ENCODE measurements around the gene PRDM7. TPM values are rescaled to one million over a fixed set of nuclear protein-coding genes. Genes with fewer than 3 reads are reported as not detected.

PRDM7 gene
- total and polyA plus RNA-seq, 5 donors = not detected

DNA sequence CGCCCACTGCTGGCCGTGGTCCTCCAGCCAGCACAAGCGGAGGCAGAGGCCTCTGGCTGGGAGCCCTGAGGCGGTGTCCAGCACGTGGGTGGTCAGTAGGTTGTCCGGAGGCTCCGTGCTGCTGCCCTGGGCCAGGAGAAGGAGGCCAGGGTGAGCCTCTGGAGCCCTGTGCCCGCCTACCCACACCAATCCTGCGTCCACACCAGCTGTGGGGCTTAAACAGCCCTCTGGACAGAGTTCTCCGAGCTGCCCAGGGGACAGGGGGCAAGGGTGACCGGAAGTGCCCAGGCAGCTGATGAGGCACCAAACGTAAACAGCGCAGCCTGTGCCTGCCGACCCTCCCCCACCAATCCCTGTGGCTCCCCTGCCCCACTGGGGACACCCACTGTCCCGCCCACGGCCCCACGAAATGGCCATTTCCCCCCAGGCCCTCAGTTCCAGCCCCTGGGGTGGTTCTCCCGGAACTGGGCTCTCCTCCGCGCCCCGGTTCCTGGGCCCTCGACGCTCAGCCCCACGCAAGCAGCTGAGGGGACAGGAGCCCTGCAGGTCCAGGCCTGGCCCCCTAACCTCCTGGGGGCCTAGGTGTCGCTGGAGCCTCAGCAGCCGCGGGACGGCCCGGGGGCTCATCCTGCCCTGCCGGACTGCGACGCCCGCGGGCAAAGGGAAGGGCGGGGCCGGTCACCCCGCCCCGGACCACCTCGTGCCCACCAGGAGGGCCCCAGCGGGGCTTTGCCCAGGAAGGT is 30.0 kb downstream of the PRDM7 start:
- Histone ChIP-seq H3K9me3 (ENCODE audit: control insufficient read depth, low read length) (no peaks in the 10 kb centered on the region), H3K27me3 (ENCODE audit: control insufficient read depth, insufficient read depth) (no peaks in the 10 kb centered on the region), H3K4me3 (ENCODE audit: low read length) (peak overlapping the region; percentile 3), H3K27ac (ENCODE audit: low read length) (no peak overlapping the region), H3K4me1 (ENCODE audit: control insufficient read depth, insufficient read depth, low read length) (no peaks in the 10 kb centered on the region)
- DNase-seq (peak; percentile 78 to 90 (median 89)), ATAC-seq (peak; percentile 75 to 77)
- intact Hi-C loops (cut with DNase I) = no loop called here
- WGBS = 4% methylated on average over 40 of the region's 40 CpGs

DNA sequence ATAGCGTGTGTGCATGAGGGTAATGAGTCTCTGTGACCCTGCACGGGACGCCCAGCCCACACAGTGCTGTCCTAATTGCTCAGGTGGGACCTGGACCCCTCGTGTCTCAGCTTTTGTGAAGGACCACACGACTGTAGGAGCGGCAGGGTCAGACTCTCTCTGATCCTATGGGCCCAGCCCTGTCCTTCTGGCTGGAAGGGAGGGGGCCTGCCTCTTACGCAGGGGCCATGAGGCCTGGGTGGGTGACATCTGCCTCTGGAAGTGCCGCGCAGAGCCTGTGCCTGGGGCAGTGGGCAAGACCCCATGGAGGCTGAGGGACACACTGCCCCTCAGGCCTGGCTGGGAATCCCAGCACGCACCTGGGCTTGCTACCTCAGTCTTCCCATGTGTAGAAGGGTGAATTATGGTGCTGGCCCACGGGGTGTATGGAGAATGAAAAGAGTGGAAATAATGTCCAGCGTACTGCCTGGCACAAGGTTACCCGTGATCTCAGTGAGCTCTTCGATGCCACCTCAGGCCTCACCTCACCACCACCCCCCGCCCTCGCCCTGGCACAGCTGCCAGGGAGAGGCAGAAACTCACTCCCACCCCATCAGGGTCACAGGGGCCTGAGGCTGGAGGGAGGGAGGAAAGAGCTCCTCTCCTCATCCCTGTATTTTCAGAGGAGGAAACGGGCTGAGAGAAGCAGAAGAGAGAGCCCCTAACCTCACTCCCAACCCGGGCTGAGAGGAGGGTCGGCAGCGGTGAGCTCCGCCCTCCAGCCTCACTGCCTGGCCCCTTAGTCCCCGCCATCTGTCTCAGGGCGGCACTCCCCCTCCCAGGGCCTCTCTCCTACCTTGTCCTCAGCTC is 30.8 kb downstream of the PRDM7 start:
- 49% methylated on average over 23 of the region's 23 CpGs for whole genome bisulfite sequencing
- intact Hi-C loops (cut with DNase I) = no loop called here
- H3K9me3 ChIP-seq (ENCODE audit: control insufficient read depth, low read length) = no peaks in the 10 kb centered on the region
- ATAC-seq (peak in 1 of 2 donors; percentile 11), DNase-seq (no peak)
- H3K4me1 ChIP-seq (ENCODE audit: control insufficient read depth, insufficient read depth, low read length) = no peaks in the 10 kb centered on the region
- H3K27ac ChIP-seq (ENCODE audit: low read length) = no peak overlapping the region
- peak overlapping the region; percentile 3 for H3K4me3 ChIP-seq (ENCODE audit: low read length)
- H3K27me3 ChIP-seq (ENCODE audit: control insufficient read depth, insufficient read depth) = no peaks in the 10 kb centered on the region

DNA sequence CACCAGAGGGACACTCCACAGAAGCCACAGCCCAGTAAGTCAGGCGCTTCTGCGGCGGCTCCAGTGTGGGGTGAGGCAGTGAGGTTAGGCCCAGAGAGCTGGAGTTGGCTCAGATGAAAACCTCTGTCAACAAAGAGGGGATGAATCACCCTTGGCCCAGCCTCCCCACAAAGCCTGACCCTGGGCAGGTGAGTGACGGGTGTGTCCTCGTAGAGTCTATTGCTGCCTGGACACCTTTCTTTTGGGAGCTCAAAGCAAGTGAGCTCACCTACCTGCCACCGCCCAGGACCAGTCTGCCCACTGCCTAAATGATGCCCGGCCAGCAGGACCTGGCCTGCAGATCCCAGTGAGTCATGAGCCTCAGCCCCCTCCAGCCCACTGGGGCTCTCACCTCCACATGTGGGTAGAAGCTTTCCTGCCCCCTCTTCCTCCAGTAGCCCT is 33.0 kb downstream of the PRDM7 start:
- DNase-seq (no peak), ATAC-seq (no peak)
- Histone ChIP-seq H3K4me1 (ENCODE audit: control insufficient read depth, insufficient read depth, low read length) (no peaks in the 10 kb centered on the region), H3K9me3 (ENCODE audit: control insufficient read depth, low read length) (no peaks in the 10 kb centered on the region), H3K4me3 (ENCODE audit: low read length) (no peak overlapping the region), H3K27ac (ENCODE audit: low read length) (no peak overlapping the region), H3K27me3 (ENCODE audit: control insufficient read depth, insufficient read depth) (no peaks in the 10 kb centered on the region)
- intact Hi-C loops (cut with DNase I) = no loop called here
- WGBS = 95% methylated on average over 7 of the region's 7 CpGs

DNA sequence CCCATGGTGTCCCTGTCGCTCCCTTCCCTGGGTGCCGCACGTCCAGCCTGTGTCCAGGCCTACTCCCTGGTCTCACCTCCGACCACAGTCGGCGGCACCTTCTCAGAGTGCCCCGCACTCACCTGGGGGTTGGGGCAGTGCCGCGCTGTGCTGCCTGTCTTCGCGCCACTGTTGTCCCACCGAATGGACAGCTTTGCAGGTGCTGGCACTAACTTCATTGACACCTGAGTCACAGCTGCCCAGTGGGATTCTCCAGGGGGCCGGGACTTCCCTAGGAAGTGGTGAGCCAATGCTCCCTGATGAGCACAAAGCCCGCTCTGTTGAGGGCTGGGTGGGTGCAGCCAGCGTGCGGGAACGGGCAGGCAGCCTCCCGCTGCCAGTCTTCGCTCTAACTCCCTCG is 33.6 kb downstream of the PRDM7 start:
- Histone ChIP-seq H3K4me3 (ENCODE audit: low read length) (no peak overlapping the region), H3K9me3 (ENCODE audit: control insufficient read depth, low read length) (no peaks in the 10 kb centered on the region), H3K27me3 (ENCODE audit: control insufficient read depth, insufficient read depth) (no peaks in the 10 kb centered on the region), H3K4me1 (ENCODE audit: control insufficient read depth, insufficient read depth, low read length) (no peaks in the 10 kb centered on the region), H3K27ac (ENCODE audit: low read length) (no peak overlapping the region)
- DNase-seq = no peak
- ATAC-seq = no peak
- WGBS = 89% methylated on average over 20 of the region's 20 CpGs
- intact Hi-C loops (cut with DNase I) = no loop called here

DNA sequence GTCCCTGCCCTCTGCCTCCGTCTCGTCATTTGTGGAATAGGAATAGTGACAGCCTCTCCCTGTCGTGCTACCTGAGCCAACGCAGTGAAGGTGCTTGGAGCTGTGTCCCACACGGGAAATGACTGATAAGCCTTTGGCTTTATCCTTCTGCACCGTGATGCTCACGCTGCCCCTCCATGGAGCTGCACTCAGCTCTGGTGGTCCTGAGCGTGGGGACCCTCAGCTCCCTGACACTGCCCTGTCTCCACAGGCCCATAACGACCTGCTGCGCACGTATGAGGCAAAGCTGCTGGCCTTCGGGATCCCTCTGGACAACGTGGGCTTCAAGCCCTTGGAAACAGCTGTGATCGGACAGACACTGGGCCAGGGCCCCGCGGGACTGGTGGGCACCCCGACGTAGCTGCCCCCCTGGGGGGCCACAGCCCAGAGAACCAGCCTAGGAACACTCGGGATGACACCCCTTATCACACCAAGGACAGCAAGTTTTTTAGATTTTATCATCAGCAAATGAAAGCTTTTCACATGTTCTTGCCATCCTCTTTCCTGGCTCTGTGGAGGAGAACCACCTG is 34.1 kb downstream of the PRDM7 start:
- 85% methylated on average over 19 of the region's 19 CpGs for WGBS
- no peak for ATAC-seq
- DNase-seq = no peak
- no peak overlapping the region for H3K4me3 ChIP-seq (ENCODE audit: low read length)
- intact Hi-C loops (cut with DNase I) = no loop called here
- H3K4me1 ChIP-seq (ENCODE audit: control insufficient read depth, insufficient read depth, low read length) = no peaks in the 10 kb centered on the region
- H3K27ac ChIP-seq (ENCODE audit: low read length) = no peak overlapping the region
- H3K9me3 ChIP-seq (ENCODE audit: control insufficient read depth, low read length) = no peaks in the 10 kb centered on the region
- H3K27me3 ChIP-seq (ENCODE audit: control insufficient read depth, insufficient read depth) = no peaks in the 10 kb centered on the region

DNA sequence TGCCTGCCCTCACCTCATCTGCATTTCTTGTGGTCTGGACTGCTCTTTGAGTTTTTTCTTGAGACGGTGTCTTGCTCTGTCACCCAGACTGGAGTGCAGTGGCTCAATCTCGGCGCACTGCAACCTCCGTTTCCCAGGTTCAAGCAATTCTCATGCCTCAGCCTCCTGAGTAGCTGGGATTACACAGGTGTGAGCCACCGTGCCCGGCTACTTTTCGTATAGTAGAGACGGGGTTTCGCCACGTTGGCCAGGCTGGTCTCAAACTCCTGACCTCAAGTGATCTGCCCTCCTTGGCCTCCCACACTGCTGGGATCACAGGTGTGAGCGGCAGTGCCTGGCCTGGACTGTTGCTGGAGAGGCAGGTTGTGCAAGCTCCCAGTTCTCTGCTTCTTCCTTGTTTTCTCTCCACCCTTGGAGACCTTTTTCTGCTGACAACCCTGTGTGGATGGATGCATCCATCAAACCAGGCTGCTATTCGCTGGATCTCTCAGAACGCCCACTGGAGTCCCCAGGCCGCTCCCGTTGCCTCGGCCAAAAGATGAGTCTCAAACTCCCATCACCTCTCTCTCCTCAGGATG is 35.1 kb downstream of the PRDM7 start:
- Histone ChIP-seq H3K4me3 (ENCODE audit: low read length) (no peak overlapping the region), H3K4me1 (ENCODE audit: control insufficient read depth, insufficient read depth, low read length) (no peaks in the 10 kb centered on the region), H3K27ac (ENCODE audit: low read length) (no peak overlapping the region), H3K27me3 (ENCODE audit: control insufficient read depth, insufficient read depth) (no peaks in the 10 kb centered on the region), H3K9me3 (ENCODE audit: control insufficient read depth, low read length) (no peaks in the 10 kb centered on the region)
- 92% methylated on average over 16 of the region's 16 CpGs for WGBS
- DNase-seq = no peak
- no peak for ATAC-seq
- intact Hi-C loops (cut with DNase I) = no loop called here

DNA sequence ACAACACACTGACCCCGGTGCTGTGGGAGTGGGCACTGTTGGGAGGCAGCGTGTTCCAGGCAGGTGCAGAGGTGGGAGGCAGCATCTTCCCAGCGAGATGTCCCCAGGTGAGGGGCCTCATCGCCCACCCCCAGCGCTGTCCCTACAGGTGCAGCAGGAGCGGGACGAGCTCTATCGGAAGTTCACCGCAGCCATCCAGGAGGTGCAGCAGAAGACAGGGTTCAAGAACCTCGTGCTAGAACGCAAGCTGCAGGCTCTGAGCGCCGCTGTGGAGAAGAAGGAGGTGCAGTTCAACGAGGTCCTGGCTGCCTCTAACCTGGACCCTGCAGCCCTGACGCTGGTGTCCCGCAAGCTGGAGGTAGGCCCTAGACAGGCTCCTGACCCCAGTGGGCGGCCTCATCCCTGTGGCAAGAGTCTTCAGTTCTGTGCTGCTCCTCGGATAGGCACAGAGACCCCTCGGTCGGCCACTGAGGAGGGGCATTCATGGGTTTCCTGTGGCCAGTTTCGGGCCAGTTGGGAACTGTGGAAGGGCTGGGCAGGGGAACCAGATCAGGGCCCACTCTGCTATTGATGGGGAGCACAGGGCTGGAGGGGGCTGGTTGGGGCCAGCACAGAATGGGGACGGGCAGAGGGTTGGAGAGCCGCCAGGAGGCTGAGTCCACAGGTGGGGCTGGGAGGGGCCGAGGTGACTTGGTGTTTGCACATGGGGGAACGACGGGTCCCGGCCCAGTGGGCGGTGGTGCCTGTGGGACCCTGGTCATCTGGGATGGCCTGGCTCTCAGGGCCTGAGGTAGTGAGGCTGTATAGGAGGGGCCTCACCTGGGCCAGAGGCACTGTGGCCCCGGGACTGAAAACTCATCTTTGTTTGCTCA is 36.7 kb downstream of the PRDM7 start:
- WGBS = 96% methylated on average over 29 of the region's 29 CpGs
- Histone ChIP-seq H3K27me3 (ENCODE audit: control insufficient read depth, insufficient read depth) (no peaks in the 10 kb centered on the region), H3K4me1 (ENCODE audit: control insufficient read depth, insufficient read depth, low read length) (no peaks in the 10 kb centered on the region), H3K9me3 (ENCODE audit: control insufficient read depth, low read length) (no peaks in the 10 kb centered on the region), H3K4me3 (ENCODE audit: low read length) (no peak overlapping the region), H3K27ac (ENCODE audit: low read length) (no peak overlapping the region)
- DNase-seq (no peak), ATAC-seq (peak in 1 of 2 donors; percentile 10)
- intact Hi-C loops (cut with DNase I) = no loop called here

DNA sequence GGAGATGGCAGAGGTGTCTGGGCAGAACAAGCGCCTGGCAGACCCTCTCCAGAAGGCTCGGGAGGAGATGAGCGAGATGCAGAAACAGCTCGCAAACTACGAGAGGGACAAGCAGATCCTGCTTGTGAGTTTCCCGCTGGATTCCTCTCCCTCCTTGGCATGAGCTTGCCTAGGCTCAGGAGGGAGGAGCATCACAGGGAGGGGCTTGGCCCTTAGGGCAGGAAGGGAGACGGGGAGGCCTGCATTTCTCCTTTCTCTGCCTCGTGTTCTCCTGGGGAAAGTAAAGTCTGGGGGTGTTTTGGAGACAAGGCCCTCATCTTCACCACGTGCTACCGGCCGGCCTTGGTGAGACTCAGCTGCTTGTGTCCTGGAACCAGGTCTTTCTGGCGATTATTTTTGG is 39.9 kb downstream of the PRDM7 start:
- intact Hi-C loops (cut with DNase I) = no loop called here
- H3K4me1 ChIP-seq (ENCODE audit: control insufficient read depth, insufficient read depth, low read length) = no peaks in the 10 kb centered on the region
- ATAC-seq (peak; percentile 34 to 68), DNase-seq (peak in 1 of 3 donors; percentile 64)
- no peaks in the 10 kb centered on the region for H3K27me3 ChIP-seq (ENCODE audit: control insufficient read depth, insufficient read depth)
- WGBS = 62% methylated on average over 12 of the region's 12 CpGs
- no peaks in the 10 kb centered on the region for H3K9me3 ChIP-seq (ENCODE audit: control insufficient read depth, low read length)
- no peak overlapping the region for H3K4me3 ChIP-seq (ENCODE audit: low read length)
- H3K27ac ChIP-seq (ENCODE audit: low read length) = no peak overlapping the region

DNA sequence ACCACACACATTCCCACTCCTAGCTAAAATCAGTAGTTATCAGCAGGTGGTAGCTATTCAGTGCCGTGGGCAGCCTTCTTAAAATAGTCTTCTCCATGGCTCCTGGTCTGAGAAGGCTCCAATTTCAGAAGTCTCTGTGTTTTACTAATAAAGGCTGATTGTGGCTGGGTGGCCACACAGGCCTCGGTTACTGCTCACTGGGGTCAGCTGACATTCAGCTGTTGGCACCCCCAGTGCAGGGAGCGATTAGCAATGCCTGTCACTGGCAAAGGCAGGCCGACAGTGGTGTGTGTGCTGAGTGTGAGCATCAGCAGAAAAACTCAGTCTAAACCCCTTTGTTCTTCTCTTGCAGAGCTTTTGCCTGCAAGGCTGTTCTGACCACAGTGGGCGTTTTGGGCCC is 41.2 kb downstream of the PRDM7 start:
- Histone ChIP-seq H3K27ac (ENCODE audit: low read length) (no peak overlapping the region), H3K4me1 (ENCODE audit: control insufficient read depth, insufficient read depth, low read length) (no peaks in the 10 kb centered on the region), H3K4me3 (ENCODE audit: low read length) (no peak overlapping the region), H3K27me3 (ENCODE audit: control insufficient read depth, insufficient read depth) (no peaks in the 10 kb centered on the region), H3K9me3 (ENCODE audit: control insufficient read depth, low read length) (no peaks in the 10 kb centered on the region)
- 83% methylated on average over 5 of the region's 5 CpGs for WGBS
- intact Hi-C loops (cut with DNase I) = no loop called here
- no peak for DNase-seq
- no peak for ATAC-seq

DNA sequence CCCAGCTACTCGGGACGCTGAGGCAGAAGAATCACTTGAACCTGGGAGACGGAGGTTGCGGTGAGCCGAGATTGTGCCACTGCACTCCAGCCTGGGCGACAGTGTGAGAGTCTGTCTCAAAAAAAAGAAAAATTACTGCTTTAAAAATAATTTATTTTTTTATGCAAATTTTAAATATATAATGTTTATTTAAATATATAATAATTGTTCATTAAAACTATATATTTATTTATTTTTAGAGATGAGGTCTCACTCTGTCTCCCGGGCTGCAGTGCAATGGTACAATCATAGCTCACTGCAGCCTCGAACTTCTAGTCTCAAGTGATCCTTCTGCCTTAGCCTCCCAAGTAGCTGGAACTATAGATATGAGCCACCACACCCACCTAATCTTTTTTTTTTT is 42.6 kb downstream of the PRDM7 start:
- WGBS = 87% methylated on average over 8 of the region's 8 CpGs
- no peaks in the 10 kb centered on the region for H3K9me3 ChIP-seq (ENCODE audit: control insufficient read depth, low read length)
- H3K27me3 ChIP-seq (ENCODE audit: control insufficient read depth, insufficient read depth) = no peaks in the 10 kb centered on the region
- H3K4me1 ChIP-seq (ENCODE audit: control insufficient read depth, insufficient read depth, low read length) = no peaks in the 10 kb centered on the region
- DNase-seq (no peak), ATAC-seq (no peak)
- intact Hi-C loops (cut with DNase I) = no loop called here
- no peak overlapping the region for H3K27ac ChIP-seq (ENCODE audit: low read length)
- H3K4me3 ChIP-seq (ENCODE audit: low read length) = no peak overlapping the region
